Lower leg skin (tissue), 4 donors: Measurements from ENCODE around the gene SIGLEC9. TPM values are rescaled to one million over a fixed set of nuclear protein-coding genes. Genes with fewer than 3 reads are reported as not detected.

ENCODE experiments used
- DNase-seq, 2 donors: peaks; one replicate each; pipeline ENCODE4 v3.0.0-alpha.2; 2019; ENCODE audit warnings: low spot score in 2 of 2
- H3K4me3 ChIP-seq: fragments of 200-600 bp; sonication (generic); 2 replicates; pipeline ENCODE4 v1.5.1; 2017; ENCODE audit warnings: mild to moderate bottlenecking, low read depth; ENCODE audit not compliant: poor library complexity, severe bottlenecking
- POLR2A ChIP-seq, 2 donors: fragments of 450-650 bp; IDR thresholded peaks; one replicate each; pipeline ENCODE4 v1.6.1; 2016 to 2017; ENCODE audit warnings: antibody characterized with exemption in 2 of 2, mild to moderate bottlenecking in 1 of 2, moderate library complexity in 1 of 2
- WGBS, 2 donors: methylation state at CpG; one replicate each; pipeline ENCODE4 v1.1.5; 2018; 5-methylcytosine and 5-hydroxymethylcytosine counted together
- intact Hi-C: fragments of 100-400 bp; cut with DNase I; formaldehyde crosslinking; loops from one replicate; pipeline ENCODE4 v1.15.0; 2023; ENCODE audit warnings: low total_unique reads
- total RNA-seq, 4 donors: library from RNA; depleted of rRNA; stranded (reverse); fragments of >200 nt; gene quantifications; one replicate each; pipeline ENCODE4 v1.1.0, GENCODE V29; 2016
- TF ChIP-seq, protein P1 (sequence below), 3 donors: fragments of 450-650 bp; IDR thresholded peaks; one replicate each; pipeline ENCODE4 v1.5.1; 2016; ENCODE audit warnings: antibody characterized with exemption in 3 of 3, mild to moderate bottlenecking in 3 of 3, moderate library complexity in 2 of 3

The SIGLEC9 gene
- total RNA-seq, 4 donors from 2014 or later: 0.15 to 2.7 (median 1.2) TPM

DNA sequence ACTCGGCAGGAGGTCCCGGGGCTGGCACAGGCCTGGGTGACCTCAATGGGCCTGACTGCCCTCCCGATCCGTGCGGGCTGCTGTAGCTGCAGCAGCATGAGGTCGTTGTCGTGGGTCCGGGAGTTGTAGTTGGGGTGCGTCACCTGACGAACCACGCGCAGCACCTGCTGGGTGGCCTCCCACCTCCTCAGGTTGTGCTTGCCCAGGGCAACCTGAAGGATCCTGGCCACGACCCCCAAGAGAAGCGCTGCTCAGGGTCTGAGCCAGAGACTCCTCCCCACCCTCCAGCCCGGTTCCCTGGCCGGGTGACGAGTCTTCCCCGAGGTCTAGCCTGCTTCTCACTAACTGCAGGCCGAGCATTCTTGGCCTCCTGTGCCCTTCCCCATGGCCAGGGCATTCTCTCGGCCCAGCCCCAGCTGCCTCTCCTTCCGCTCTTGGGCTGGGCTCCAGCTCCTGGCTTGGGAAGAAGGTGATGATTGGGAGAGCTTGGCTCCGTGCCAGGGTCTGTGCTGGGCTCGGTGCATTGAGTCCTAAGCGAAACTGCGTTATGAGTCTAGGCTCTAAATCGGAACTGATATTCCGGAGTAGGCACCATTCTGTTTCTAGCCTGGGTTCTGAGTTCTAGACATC lies 45.1 kb upstream of the SIGLEC9 start:
- no peak overlapping the region for H3K4me3 ChIP-seq
- TF ChIP-seq POLR2A (IDR thresholded peaks at IDR 0.05): no peak
- TF ChIP-seq, protein P1, sequence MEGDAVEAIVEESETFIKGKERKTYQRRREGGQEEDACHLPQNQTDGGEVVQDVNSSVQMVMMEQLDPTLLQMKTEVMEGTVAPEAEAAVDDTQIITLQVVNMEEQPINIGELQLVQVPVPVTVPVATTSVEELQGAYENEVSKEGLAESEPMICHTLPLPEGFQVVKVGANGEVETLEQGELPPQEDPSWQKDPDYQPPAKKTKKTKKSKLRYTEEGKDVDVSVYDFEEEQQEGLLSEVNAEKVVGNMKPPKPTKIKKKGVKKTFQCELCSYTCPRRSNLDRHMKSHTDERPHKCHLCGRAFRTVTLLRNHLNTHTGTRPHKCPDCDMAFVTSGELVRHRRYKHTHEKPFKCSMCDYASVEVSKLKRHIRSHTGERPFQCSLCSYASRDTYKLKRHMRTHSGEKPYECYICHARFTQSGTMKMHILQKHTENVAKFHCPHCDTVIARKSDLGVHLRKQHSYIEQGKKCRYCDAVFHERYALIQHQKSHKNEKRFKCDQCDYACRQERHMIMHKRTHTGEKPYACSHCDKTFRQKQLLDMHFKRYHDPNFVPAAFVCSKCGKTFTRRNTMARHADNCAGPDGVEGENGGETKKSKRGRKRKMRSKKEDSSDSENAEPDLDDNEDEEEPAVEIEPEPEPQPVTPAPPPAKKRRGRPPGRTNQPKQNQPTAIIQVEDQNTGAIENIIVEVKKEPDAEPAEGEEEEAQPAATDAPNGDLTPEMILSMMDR (IDR thresholded peaks at IDR 0.05): no peak
- intact Hi-C loops: no loop called here
- 47 to 67% methylated on average over 19 to 26 of the region's 27 CpGs for WGBS, 2 donors
- DNase-seq: peak in 1 of 2 donors; percentile 87

DNA sequence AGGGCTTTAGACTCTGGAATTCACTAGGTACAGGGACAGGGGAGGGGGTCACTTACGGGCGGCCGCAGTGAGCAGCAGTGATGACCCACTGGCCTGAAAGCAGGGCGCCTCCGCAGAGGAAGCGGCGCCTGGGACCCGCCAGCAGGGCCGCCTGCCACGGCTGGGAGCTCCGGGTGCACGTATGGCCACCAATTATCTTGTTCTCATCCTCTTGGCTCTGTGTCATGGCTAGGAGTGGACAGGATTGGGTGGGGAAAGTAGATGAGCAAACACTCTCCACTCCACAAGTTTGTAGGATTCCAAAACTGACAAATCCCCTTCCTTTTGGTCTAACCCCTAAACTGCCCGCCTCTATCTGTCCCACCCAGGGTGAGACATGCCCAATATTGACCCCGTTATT lies 43.2 kb upstream of the SIGLEC9 start:
- DNase-seq: no peak
- WGBS, 2 donors: 84 to 86% methylated on average over 14 of the region's 14 CpGs
- no peak overlapping the region for H3K4me3 ChIP-seq
- intact Hi-C loops: no loop called here
- TF ChIP-seq, protein P1 (IDR thresholded peaks at IDR 0.05): no peak
- TF ChIP-seq POLR2A (IDR thresholded peaks at IDR 0.05): no peak

DNA sequence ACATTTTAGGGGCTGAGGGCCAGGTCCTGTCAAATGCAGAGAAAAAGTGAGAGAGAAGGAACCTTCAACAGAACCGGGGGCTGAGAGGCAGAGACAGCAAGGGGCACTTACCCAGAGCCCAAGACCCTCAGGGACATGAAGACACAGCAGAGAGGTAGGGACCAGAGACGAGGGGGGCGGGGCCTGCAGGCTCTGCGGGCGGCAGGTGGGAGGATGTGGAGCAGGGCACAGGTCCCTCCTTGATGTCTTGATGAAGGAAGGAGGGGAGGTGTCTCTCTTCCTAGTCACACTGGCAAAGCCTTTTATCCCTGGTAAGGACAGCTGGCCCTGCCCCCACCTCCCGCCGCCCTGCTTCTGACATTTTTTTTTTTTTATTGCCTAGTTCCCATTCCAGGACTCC lies 42.1 kb upstream of the SIGLEC9 start, which contains the start of gene KLK14:
TSS of gene KLK14 (minus strand) at position 277 of the 400 bp plus-strand sequence. CDS start at position 4, 273 bp downstream.
- 29 to 36% methylated on average over 7 of the region's 7 CpGs for WGBS, 2 donors
- intact Hi-C loops: no loop called here
- no peak within 1 kb of the TSS for H3K4me3 ChIP-seq
- TF ChIP-seq, protein P1 (IDR thresholded peaks at IDR 0.05): no peak
- no peak for TF ChIP-seq POLR2A (IDR thresholded peaks at IDR 0.05)
- DNase-seq: no peak

DNA sequence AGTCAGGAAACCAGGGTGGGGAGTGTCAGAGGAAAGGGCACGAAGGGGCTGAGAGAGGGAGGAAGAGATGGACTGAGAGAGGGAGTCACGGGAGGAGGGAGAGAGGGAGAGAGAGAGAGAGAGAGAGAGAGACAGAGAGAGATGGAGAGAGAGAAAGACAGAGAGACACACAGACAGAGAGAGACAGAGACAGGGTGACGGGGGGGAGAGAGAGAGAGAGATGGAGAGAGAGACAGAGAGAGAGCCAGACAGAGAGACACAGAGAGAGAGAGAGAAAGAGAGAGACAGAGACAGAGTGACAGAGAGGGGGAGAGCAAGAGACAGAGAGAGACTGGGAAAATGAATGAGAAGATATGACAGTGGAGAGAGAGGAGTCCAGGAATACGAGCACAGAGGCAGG lies 41.5 kb upstream of the SIGLEC9 start:
- intact Hi-C loops: no loop called here
- no peak for DNase-seq
- no peak overlapping the region for H3K4me3 ChIP-seq
- TF ChIP-seq, protein P1 (IDR thresholded peaks at IDR 0.05): no peak
- TF ChIP-seq POLR2A (IDR thresholded peaks at IDR 0.05): no peak
- WGBS, 2 donors: 47 to 51% methylated on average over 4 of the region's 4 CpGs

DNA sequence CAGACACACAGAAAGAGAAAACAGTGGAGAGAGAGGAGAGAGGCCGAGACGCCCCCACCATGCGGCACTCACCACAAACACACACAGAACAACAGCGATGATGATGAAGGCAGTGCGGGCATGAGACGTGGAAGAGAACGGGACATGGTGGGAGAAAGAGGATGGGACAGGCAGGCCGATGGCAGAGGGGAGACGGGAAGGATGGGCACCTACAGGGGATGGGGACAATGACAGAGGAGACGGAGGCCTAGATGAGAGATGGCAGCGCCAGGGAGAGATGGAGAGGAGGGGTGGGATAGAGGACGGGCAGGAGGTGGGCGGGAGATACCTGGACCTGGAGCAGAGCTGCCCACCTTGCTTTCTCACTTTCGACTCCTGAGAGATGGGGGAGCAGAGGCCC lies 40.9 kb upstream of the SIGLEC9 start:
- intact Hi-C loops: no loop called here
- TF ChIP-seq, protein P1 (IDR thresholded peaks at IDR 0.05): no peak
- TF ChIP-seq POLR2A (IDR thresholded peaks at IDR 0.05): no peak
- WGBS, 2 donors: 76 to 77% methylated on average over 14 of the region's 14 CpGs
- no peak overlapping the region for H3K4me3 ChIP-seq
- DNase-seq: no peak

DNA sequence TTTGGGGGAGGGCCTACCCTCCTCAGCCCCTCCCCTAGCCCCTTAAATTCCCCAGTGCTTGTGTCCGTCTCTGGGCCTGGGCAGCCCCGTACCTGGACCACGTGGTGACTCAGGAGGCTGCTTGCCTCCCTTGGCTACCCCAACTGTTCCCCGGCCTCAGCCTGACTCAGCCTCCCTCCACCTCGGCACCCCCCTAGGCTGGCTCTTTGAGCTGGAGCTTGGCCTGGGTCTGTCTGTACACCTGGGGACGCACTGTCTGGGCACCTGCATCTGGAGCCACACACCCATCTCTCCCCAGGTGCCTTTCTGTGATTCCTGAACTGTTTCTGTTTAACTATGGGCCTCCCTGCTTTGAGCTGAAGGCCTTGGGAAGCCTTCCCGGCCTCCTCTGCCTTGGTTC lies 40.2 kb upstream of the SIGLEC9 start:
- 64 to 78% methylated on average over 7 of the region's 7 CpGs for WGBS, 2 donors
- no peak overlapping the region for H3K4me3 ChIP-seq
- no peak for DNase-seq
- intact Hi-C loops: no loop called here
- no peak for TF ChIP-seq POLR2A (IDR thresholded peaks at IDR 0.05)
- TF ChIP-seq, protein P1 (IDR thresholded peaks at IDR 0.05): no peak
